GM20000 (cell line): ENCODE results near the gene TNPO3.
"Not testable (repeated sequence)": the region's sequence is repeated elsewhere in the genome, so short reads cannot be mapped to it uniquely, and the experiment has no call there.

Source experiments
- DNase-seq: peaks from one replicate; pipeline ENCODE4 v3.0.0; 2012; ENCODE audit warnings: low spot score
- TF ChIP-seq, protein P1 (sequence below): IDR thresholded peaks from 2 replicates; pipeline ENCODE4 v1.5.1; 2012; ENCODE audit warnings: mild to moderate bottlenecking, control low read depth; ENCODE audit errors: extremely low read depth, missing control alignments

Gene TNPO3

DNA sequence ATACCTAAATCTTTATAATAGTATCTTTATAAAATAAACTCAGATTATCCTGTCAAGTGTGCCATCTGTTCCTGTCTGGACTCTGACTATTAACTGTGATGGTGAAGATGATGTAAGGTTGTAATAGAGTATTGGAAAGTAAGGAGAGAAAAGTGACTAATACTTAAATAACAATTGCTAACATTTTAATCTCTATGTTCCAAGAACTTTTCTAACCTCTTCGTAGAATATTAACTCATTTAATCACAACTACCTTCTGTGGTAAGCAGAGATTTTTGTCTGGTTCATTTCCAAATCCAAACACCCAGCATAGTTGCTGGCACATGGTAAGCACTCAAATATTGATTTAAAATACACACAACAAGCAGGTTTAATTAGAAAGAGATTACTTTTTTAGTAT is 2.5 kb downstream of the TNPO3 start:
- TF ChIP-seq, protein P1, sequence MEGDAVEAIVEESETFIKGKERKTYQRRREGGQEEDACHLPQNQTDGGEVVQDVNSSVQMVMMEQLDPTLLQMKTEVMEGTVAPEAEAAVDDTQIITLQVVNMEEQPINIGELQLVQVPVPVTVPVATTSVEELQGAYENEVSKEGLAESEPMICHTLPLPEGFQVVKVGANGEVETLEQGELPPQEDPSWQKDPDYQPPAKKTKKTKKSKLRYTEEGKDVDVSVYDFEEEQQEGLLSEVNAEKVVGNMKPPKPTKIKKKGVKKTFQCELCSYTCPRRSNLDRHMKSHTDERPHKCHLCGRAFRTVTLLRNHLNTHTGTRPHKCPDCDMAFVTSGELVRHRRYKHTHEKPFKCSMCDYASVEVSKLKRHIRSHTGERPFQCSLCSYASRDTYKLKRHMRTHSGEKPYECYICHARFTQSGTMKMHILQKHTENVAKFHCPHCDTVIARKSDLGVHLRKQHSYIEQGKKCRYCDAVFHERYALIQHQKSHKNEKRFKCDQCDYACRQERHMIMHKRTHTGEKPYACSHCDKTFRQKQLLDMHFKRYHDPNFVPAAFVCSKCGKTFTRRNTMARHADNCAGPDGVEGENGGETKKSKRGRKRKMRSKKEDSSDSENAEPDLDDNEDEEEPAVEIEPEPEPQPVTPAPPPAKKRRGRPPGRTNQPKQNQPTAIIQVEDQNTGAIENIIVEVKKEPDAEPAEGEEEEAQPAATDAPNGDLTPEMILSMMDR, result no peak
- no peak for DNase-seq

DNA sequence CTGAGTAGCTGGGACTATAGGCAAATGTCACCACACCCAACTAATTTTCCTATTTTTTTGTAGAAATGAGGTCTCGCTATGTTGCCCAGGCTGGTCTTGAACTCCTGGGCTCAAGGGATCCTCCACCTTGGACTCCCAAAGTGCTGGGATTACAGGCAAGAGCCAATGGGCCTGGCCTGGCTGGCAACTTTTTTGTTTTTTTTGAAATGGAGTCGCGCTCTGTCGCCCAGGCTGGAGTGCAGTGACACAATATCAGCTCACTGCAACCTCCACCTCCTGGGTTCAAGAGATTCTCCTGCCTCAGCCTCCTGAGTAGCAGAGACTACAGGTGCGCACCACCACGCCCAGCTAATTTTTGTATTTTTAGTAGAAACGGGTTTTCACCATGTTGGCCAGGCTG is 3.5 kb downstream of the TNPO3 start:
- DNase-seq, result not testable (repeated sequence)

DNA sequence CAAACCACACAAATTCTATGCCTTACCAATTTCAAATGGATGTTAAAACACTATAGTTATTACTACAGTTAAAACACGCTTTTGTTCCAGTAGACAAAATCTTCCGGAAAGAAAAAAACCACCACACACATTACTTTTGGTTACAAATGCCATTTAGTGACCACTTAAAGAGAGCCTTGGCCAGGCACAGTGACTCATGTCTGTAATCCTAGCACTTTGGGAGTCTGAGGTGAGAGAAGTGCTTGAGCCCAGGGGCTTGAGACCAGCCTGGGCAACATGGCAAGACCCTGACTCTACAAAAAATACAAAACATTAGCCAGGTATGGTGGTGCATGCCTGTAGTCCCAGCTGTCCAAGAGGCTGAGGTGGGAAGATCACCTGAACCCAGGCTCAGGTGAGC is 7.2 kb downstream of the TNPO3 start:
- TF ChIP-seq, protein P1, result no peak
- no peak for DNase-seq

DNA sequence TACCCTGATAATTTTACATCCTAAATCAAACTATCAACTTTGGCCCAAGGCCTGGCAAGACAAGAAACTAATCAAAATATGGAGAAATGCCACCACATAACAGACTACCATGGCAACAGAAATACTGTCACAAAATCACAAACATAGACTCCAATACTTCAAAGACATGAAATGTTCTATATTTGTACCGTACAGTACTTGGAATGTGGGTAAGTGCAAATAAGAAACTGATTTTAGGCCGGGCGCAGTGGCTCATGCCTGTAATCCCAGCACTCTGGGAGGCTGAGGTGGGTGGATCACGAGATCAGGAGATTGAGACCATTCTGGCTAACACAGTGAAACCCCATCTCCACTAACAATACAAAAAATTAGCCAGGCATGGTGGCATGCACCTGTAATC is 9.2 kb downstream of the TNPO3 start:
- TF ChIP-seq, protein P1, result no peak
- DNase-seq, result no peak

DNA sequence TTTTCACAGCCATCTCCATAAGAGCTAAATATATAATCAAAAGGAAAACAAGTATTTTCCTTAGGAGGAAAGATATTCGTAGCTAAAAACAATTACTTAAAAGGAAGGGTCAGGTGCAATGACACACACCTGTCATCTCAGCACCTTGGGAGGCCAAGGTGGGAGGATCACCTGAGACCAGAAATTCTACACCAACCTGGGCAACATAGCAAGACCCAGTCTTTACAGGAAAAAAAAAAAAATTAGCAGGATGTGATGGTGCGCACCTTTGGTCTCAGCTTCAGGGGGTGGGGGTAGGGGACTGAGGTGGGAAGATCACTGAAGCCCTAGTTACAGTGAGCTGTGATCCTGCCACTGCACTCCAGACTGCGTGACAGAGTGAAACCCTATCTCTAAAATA is 11.9 kb downstream of the TNPO3 start:
- TF ChIP-seq, protein P1, result no peak
- no peak for DNase-seq

DNA sequence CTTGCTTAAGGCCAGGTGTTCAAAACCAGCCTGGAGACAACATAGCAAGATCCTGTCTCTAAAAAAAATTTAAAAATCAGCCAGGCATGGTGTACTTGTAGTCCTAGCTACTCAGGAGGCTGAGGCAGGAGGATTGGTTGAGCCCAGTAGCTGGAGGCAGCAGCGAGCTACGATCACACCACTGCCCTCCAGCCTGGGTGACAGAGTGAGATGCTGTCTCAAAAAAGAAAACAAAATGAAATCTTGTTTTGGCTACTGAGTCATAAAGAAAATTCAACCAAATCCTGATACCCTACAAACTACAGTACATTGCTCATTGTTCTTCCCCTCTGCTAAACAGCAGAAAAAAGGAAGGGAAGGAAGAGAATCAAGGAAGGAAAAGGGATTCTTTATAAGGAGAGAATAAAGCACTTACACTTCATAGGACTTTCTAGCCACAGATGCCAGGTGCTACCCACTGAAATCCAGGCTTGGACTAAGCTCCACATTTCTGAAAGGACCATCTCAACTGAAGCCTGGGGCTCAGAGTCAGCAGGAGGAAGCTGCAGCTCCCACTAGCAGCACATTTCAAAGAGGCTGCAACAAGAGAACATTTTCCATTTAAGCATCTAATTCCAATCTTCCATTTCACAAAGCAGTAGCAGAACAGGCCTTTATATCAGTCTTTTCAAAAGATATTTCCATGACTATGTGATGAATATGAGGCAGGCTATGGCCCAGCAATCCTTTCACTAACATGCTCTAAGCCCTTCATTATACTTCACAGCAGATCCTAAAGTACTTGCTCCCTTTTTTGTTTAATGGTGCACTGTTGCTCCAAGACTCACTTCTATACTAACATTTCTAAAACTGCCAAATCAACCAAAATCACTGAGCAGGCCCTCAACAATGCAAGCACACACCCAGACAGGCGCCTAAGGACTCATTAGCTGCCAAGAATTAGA is 13.5 kb downstream of the TNPO3 start:
- TF ChIP-seq, protein P1, result no peak
- DNase-seq, result no peak

DNA sequence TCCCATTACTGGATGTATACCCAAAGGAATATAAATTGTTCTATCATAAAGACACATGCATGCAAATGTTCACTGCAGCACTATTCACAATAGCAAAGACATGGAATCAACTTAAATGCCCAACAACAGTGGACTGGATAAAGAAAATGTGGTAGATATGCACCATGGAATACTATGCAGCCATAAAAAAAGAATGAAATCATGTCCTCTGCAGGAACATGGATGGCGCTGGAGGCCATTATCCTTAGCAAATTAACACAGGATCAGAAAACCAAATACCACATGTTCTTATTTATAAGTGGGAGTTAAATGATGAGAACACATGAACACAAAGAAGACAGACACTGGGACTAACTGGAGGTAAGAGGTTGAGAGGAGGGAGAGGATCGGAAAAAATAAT is 16.4 kb downstream of the TNPO3 start:
- DNase-seq, result not testable (repeated sequence)

DNA sequence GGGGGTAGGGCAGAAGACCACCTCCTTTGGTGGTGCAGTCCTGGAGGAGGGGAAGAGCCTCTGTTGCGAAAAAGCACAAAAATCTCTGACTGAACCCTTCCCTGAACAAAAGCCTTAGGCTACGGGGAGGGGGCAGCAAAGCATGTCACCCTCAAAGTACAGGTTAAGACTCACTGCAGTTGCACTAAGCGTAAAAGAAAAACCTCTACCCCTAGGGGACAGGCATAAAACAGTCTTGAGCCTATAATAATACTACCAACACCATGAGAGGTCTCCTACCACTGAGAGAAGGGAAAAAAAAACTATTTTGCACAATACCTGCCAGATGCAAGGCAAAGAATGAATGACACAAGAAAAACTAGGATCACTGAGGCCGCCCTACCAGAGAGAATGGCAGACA is 17.3 kb downstream of the TNPO3 start:
- no peak for DNase-seq
- TF ChIP-seq, protein P1, result no peak
